ENCODE measurements around the gene SPNS3. TPM values are rescaled to one million over a fixed set of nuclear protein-coding genes. Genes with fewer than 3 reads are reported as not detected.

Gene SPNS3
- total RNA-seq, 1 donor from 2014 or later, result not detected

GRCh38 chr17:4426499-4427208 is 7.1 kb upstream of the SPNS3 start:
- H3K27ac ChIP-seq, result no peak overlapping the region
- H3K27me3 ChIP-seq, result no peaks in the 10 kb centered on the region
- no peaks in the 10 kb centered on the region for H3K9me3 ChIP-seq
- no peak for TF ChIP-seq CTCF (IDR thresholded peaks at IDR 0.05)
- no peak overlapping the region for H3K4me3 ChIP-seq
- no peaks in the 10 kb centered on the region for H3K4me1 ChIP-seq
- H3K36me3 ChIP-seq, result no peaks in the 10 kb centered on the region
- intact Hi-C loops (cut with DNase I), result no loop called here
- no peak for DNase-seq (ENCODE audit: low spot score in 2 of 2)

GRCh38 chr17:4427505-4427904 is 6.2 kb upstream of the SPNS3 start:
- DNase-seq (ENCODE audit: low spot score in 2 of 2), result no peak
- Histone ChIP-seq H3K36me3 (no peaks in the 10 kb centered on the region), H3K4me1 (no peaks in the 10 kb centered on the region), H3K9me3 (no peaks in the 10 kb centered on the region), H3K27me3 (no peaks in the 10 kb centered on the region), H3K4me3 (no peak overlapping the region), H3K27ac (no peak overlapping the region)
- no peak for TF ChIP-seq CTCF (IDR thresholded peaks at IDR 0.05)
- intact Hi-C loops (cut with DNase I), result no loop called here

- Histone ChIP-seq H3K36me3 (no peaks in the 10 kb centered on the region), H3K4me3 (no peak overlapping the region), H3K4me1 (no peaks in the 10 kb centered on the region), H3K27ac (no peak overlapping the region), H3K27me3 (no peaks in the 10 kb centered on the region), H3K9me3 (no peaks in the 10 kb centered on the region)
- DNase-seq (ENCODE audit: low spot score in 2 of 2), result no peak
- intact Hi-C loops (cut with DNase I), result no loop called here
- no peak for TF ChIP-seq CTCF (IDR thresholded peaks at IDR 0.05)
These were observed 2.6 kb downstream of the SPNS3 start for GRCh38 chr17:4436381-4436780.

- no peak for DNase-seq (ENCODE audit: low spot score in 2 of 2)
- Histone ChIP-seq H3K36me3 (no peaks in the 10 kb centered on the region), H3K9me3 (no peaks in the 10 kb centered on the region), H3K4me3 (no peak overlapping the region), H3K27ac (no peak overlapping the region), H3K4me1 (no peaks in the 10 kb centered on the region), H3K27me3 (no peaks in the 10 kb centered on the region)
- intact Hi-C loops (cut with DNase I), result no loop called here
- TF ChIP-seq CTCF (IDR thresholded peaks at IDR 0.05), result no peak
These were observed 3.1 kb downstream of the SPNS3 start for GRCh38 chr17:4436846-4437245.

GRCh38 chr17:4438162-4438944 is 4.6 kb downstream of the SPNS3 start:
- intact Hi-C loops (cut with DNase I), result no loop called here
- Histone ChIP-seq H3K9me3 (no peaks in the 10 kb centered on the region), H3K27me3 (no peaks in the 10 kb centered on the region), H3K36me3 (no peaks in the 10 kb centered on the region), H3K4me3 (no peak overlapping the region), H3K4me1 (no peaks in the 10 kb centered on the region), H3K27ac (no peak overlapping the region)
- DNase-seq (ENCODE audit: low spot score in 2 of 2), result no peak
- no peak for TF ChIP-seq CTCF (IDR thresholded peaks at IDR 0.05)

All from ascending aorta (tissue), 2 donors.